Subcutaneous adipose tissue (tissue), 4 donors: ENCODE results near the gene EPHB2. TPM values are rescaled to one million over a fixed set of nuclear protein-coding genes. Genes with fewer than 3 reads are reported as not detected.

Experiments
- total RNA-seq, 4 donors: library from RNA; depleted of rRNA; stranded (reverse); fragments of >200 nt; gene quantifications; one replicate each; pipeline ENCODE4 v1.1.0, GENCODE V29; 2016
- TF ChIP-seq, protein P1 (sequence below): fragments of 450-650 bp; IDR thresholded peaks from one replicate; pipeline ENCODE4 v1.5.1; 2016; ENCODE audit warnings: low read depth, mild to moderate bottlenecking, control low read depth, antibody characterized with exemption, moderate library complexity

EPHB2 gene
- total RNA-seq, 4 donors from 2014 or later = 1.6 to 9.2 (median 5.1) TPM

DNA sequence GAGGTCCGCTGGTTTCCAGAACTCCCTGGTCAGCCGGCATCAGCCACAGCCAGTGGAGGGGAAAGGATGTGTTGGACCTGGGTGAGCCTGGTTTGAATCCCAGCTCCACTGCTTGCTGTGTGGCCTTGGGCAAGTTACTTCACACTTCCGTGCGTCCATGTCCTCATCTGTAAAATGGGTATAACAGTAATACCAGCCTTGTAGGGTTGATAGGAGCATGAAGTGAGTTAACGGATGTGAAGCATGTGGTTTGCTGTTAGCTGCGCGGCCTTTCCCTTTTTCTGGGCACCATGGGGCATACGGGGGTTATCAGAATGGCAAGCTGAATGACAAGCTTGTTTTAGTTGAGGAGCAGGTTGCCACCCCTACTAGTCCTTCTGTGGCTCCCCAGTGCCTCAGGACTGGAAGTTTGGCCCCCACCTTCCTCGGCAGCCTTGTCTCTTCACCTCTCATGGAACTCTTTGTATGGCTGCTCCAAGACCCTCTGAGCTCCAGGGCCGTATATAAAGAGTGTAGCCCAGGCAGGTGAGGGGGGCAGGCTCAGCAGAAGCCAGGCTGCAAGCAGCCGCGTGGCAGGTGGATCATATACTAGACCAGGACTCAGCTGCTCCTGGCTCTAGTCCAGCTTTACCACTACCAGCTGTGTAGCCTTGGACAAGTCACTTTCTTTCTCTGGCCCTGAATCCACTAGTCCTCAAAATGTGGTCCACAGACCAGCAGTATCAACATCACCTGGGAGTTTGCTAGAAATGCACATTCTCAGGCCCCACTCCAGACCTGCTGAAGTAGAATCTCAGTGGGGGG is 166.7 kb downstream of the EPHB2 start:
- TF ChIP-seq, protein P1, sequence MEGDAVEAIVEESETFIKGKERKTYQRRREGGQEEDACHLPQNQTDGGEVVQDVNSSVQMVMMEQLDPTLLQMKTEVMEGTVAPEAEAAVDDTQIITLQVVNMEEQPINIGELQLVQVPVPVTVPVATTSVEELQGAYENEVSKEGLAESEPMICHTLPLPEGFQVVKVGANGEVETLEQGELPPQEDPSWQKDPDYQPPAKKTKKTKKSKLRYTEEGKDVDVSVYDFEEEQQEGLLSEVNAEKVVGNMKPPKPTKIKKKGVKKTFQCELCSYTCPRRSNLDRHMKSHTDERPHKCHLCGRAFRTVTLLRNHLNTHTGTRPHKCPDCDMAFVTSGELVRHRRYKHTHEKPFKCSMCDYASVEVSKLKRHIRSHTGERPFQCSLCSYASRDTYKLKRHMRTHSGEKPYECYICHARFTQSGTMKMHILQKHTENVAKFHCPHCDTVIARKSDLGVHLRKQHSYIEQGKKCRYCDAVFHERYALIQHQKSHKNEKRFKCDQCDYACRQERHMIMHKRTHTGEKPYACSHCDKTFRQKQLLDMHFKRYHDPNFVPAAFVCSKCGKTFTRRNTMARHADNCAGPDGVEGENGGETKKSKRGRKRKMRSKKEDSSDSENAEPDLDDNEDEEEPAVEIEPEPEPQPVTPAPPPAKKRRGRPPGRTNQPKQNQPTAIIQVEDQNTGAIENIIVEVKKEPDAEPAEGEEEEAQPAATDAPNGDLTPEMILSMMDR = no peak

DNA sequence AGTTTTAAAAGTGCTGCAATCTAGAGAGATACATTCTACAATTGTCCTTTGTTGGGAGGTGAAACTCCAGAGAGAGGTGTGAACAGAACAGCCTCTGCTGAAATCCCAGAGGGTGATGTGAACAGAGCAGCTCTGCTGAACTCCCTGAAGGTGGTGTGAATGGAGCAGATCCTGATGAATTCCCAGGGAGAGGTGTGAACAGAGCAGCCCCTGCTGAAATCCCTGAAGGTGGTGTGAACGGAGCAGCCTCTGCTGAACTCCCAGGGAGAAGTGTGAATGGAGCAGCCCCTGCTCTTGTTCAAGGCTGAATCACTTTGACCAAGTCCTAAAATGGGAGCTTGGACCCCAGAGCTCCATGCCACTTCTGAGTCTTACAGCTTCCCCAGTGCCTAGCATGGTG is 167.3 kb downstream of the EPHB2 start:
- TF ChIP-seq, protein P1 = no peak

- TF ChIP-seq, protein P1 = no peak
These were observed 168.0 kb downstream of the EPHB2 start for GRCh38 chr1:22878626-22879025.

- TF ChIP-seq, protein P1 = no peak
These were observed 168.8 kb downstream of the EPHB2 start for GRCh38 chr1:22879445-22879844.

DNA sequence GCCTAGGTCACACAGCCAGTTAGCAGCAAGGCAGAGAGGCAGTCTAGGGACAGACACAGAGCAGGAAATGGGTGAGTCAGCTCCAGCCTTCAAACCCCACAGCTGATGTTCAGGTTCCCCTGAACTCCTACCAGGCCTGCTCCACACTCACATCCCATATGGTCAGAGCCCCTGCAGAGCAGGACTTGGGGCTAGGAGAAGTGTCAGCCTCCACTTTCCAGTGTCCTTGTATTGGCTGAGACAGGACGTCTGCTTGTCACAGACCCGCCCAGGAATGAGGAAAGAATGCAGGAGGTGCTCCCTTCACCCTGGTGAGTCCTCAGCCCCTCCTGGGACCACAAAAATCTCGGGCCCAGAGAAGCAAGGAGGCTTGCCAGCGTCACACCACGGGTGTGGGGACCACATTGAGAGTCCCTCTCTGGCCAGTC is 169.5 kb downstream of the EPHB2 start:
- TF ChIP-seq, protein P1 = no peak

DNA sequence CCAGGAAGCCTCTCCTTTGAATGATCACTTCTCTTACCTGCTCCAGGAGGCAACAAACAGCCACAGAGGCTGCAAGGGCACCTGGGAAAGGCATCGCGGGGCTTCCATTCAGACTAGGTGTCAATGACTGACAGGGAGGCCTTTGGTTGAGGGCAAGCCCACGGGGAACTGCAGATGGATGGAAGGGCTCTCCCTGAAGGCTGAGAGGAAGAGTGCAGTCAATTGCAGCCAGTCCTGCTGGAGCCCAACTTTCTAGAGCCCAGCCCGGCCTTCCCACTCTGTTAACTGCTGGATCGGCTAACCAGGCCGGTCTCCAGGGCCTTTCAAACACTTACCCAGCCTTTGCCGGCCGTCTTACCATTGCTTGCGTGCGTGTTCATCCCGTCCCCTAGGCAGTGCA is 172.8 kb downstream of the EPHB2 start:
- TF ChIP-seq, protein P1 = no peak

DNA sequence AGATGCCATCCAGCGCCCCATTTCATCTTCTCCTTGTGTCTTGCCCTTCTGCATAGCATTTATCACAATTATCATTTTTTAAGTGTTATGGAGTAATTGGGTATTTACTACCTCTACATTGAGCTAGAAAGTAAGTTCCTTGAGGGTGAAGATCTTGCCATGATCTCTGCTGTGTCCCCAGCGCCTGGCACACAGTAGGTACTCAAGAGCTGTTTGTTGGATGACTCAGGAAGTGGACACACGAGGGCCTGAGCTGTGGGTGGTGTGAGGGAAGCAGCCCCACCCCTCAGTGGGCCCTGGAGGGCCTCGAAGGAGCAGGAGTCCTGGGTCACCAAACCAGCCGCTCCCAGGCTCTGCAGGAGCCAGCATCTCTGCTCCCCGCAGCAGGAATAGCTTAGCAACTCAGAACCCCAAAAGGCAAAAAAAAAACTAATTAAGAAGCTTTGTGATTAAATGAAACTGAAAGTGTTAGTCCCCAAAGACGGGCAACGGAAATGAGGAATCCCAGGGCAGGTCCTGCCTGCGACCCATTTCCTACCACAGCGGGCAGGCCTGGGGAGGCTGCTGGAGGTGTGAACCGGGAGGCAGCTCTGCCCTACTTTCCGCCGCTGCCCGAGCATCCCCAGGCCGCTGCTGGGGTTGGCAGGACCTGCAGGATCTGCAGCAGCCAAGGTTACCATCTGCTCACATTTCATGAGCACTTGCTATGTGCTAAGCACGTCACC is 174.3 kb downstream of the EPHB2 start:
- TF ChIP-seq, protein P1 = no peak
